ENCODE measurements around the gene PDLIM3.

PDLIM3 gene

GRCh38 chr4:185510806-185511205 is 24.5 kb downstream of the PDLIM3 start:
- no peak for DNase-seq (ENCODE audit: low read depth in 1 of 2, low spot score in 1 of 2)
- Histone ChIP-seq H3K27me3 (ENCODE audit: insufficient read depth, poor library complexity, severe bottlenecking) (peaks cover 52% of the 10 kb centered on the region), H3K27ac (replicated peaks) (no peak overlapping the region), H3K4me3 (replicated peaks; ENCODE audit: insufficient read depth, low read length) (no peak overlapping the region)
- TF ChIP-seq REST (IDR thresholded peaks at IDR 0.05; ENCODE audit: insufficient replicate concordance, low read depth), result no peak
- TF ChIP-seq GABPA (IDR thresholded peaks at IDR 0.05; ENCODE audit: low read depth), result no peak
- TF ChIP-seq SPI1 (IDR thresholded peaks at IDR 0.05; ENCODE audit: borderline replicate concordance, low read depth), result no peak
- no peak for TF ChIP-seq POLR2AphosphoS5 (IDR thresholded peaks at IDR 0.05; ENCODE audit: low read depth)
- no peak for TF ChIP-seq CTCF (IDR thresholded peaks at IDR 0.05; ENCODE audit: insufficient read depth, low read length)

- peaks cover 38% of the 10 kb centered on the region for H3K27me3 ChIP-seq (ENCODE audit: insufficient read depth, poor library complexity, severe bottlenecking)
- no peak for DNase-seq (ENCODE audit: low read depth in 1 of 2, low spot score in 1 of 2)
Observed at GRCh38 chr4:185508181-185508580, 27.1 kb downstream of the PDLIM3 start.

GRCh38 chr4:185506422-185506821 is 28.9 kb downstream of the PDLIM3 start:
- no peak for TF ChIP-seq SPI1 (IDR thresholded peaks at IDR 0.05; ENCODE audit: borderline replicate concordance, low read depth)
- no peak overlapping the region for H3K4me3 ChIP-seq (replicated peaks; ENCODE audit: insufficient read depth, low read length)

More at GRCh38 chr4:185508181-185508580, 27.1 kb downstream of the PDLIM3 start:
- TF ChIP-seq REST (IDR thresholded peaks at IDR 0.05; ENCODE audit: insufficient replicate concordance, low read depth), result no peak
- no peak for TF ChIP-seq GABPA (IDR thresholded peaks at IDR 0.05; ENCODE audit: low read depth)
- no peak for TF ChIP-seq SPI1 (IDR thresholded peaks at IDR 0.05; ENCODE audit: borderline replicate concordance, low read depth)
- TF ChIP-seq POLR2AphosphoS5 (IDR thresholded peaks at IDR 0.05; ENCODE audit: low read depth), result no peak
- TF ChIP-seq CTCF (IDR thresholded peaks at IDR 0.05; ENCODE audit: insufficient read depth, low read length), result no peak
- no peak overlapping the region for H3K4me3 ChIP-seq (replicated peaks; ENCODE audit: insufficient read depth, low read length)
- no peak overlapping the region for H3K27ac ChIP-seq (replicated peaks)

GRCh38 chr4:185504098-185505047 is 30.9 kb downstream of the PDLIM3 start:
- peaks cover 13% of the 10 kb centered on the region for H3K27me3 ChIP-seq (ENCODE audit: insufficient read depth, poor library complexity, severe bottlenecking)
- no peak overlapping the region for H3K27ac ChIP-seq (replicated peaks)
- TF ChIP-seq POLR2AphosphoS5 (IDR thresholded peaks at IDR 0.05; ENCODE audit: low read depth) (no peak), CTCF (IDR thresholded peaks at IDR 0.05; ENCODE audit: insufficient read depth, low read length) (no peak), SPI1 (IDR thresholded peaks at IDR 0.05; ENCODE audit: borderline replicate concordance, low read depth) (no peak), GABPA (IDR thresholded peaks at IDR 0.05; ENCODE audit: low read depth) (no peak), REST (IDR thresholded peaks at IDR 0.05; ENCODE audit: insufficient replicate concordance, low read depth) (no peak)
- no peak for DNase-seq (ENCODE audit: low read depth in 1 of 2, low spot score in 1 of 2)
- no peak overlapping the region for H3K4me3 ChIP-seq (replicated peaks; ENCODE audit: insufficient read depth, low read length)

More at GRCh38 chr4:185506422-185506821, 28.9 kb downstream of the PDLIM3 start:
- Histone ChIP-seq H3K27me3 (ENCODE audit: insufficient read depth, poor library complexity, severe bottlenecking) (peaks cover 29% of the 10 kb centered on the region), H3K27ac (replicated peaks) (no peak overlapping the region)
- DNase-seq (ENCODE audit: low read depth in 1 of 2, low spot score in 1 of 2), result no peak
